Hepatocyte (in vitro differentiated cells): ENCODE data around the gene SORCS2.

Source experiments
- CTCF ChIP-seq: fragments of 200-600 bp; sonication (generic); IDR thresholded peaks from 2 replicates; pipeline ENCODE4 v1.5.1; 2016; ENCODE audit warnings: antibody characterized with exemption, mild to moderate bottlenecking; ENCODE audit not compliant: poor library complexity
- EZH2 ChIP-seq: fragments of 200-600 bp; sonication (generic); IDR thresholded peaks from 2 replicates; pipeline ENCODE4 v1.6.1; 2016; ENCODE audit warnings: antibody characterized with exemption, mild to moderate bottlenecking, borderline replicate concordance
- EZH2phosphoT487 ChIP-seq: fragments of 200-600 bp; sonication (generic); IDR thresholded peaks from one replicate; pipeline ENCODE4 v1.6.1; 2018; ENCODE audit warnings: antibody characterized with exemption, mild to moderate bottlenecking, low read depth, moderate library complexity; ENCODE audit not compliant: unreplicated experiment, severe bottlenecking

DNA sequence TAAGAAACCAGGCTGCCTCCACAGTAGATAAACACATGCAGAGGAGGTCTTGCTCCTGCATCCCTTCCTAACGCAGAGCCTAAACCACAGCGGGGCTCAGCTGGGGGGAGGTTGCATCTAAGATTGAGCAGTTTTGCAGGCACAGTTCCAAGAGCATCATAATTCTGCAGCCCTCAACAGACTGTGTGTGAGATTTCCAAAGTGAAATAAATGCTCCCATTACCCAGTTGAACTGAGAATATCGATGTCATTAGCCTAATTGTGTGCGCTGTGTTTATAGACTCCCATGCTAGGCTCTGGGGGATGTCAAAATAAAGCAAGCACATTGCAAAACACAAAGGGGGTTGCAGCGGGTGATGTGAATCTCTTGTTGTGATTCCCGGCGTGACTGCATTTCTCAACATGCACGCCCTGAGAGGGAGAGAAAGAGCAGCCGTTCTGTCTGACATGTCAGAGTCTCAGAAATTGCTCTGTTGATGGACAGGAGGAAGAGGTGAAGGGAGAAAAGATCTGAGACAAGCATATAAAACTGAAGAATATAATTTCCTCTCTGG lies 392.3 kb downstream of the SORCS2 start:
- TF ChIP-seq CTCF (no peak), EZH2 (no peak), EZH2phosphoT487 (no peak)
